ENCODE results near the gene IFT122.

The IFT122 gene

GRCh38 chr3:129522953-129523352 lies 82.9 kb downstream of the IFT122 start:
- no peak for DNase-seq

- no peak for DNase-seq
Measured at GRCh38 chr3:129524081-129524480, 84.1 kb downstream of the IFT122 start.

- DNase-seq = no peak
Measured at GRCh38 chr3:129525341-129525968, 85.4 kb downstream of the IFT122 start.

GRCh38 chr3:129526121-129526900 lies 86.3 kb downstream of the IFT122 start:
- no peak for DNase-seq

- no peak for DNase-seq
Measured at GRCh38 chr3:129527262-129527661, 87.2 kb downstream of the IFT122 start.

GRCh38 chr3:129528589-129529100 lies 88.6 kb downstream of the IFT122 start, which contains the start of gene RHO:
RHO (plus strand) TSS chr3:129528639; CDS start chr3:129528734, 95 bp downstream.
- DNase-seq = no peak

- DNase-seq = no peak
Measured at GRCh38 chr3:129529436-129530210, 89.6 kb downstream of the IFT122 start.

GRCh38 chr3:129530251-129530791 lies 90.3 kb downstream of the IFT122 start:
- no peak for DNase-seq

- no peak for DNase-seq
Measured at GRCh38 chr3:129530821-129531220, 90.8 kb downstream of the IFT122 start.

GRCh38 chr3:129531699-129532098 lies 91.7 kb downstream of the IFT122 start:
- DNase-seq = no peak

GRCh38 chr3:129532261-129532660 lies 92.2 kb downstream of the IFT122 start:
- DNase-seq = no peak

GRCh38 chr3:129533406-129533805 lies 93.4 kb downstream of the IFT122 start:
- DNase-seq = no peak

- DNase-seq = no peak
Measured at GRCh38 chr3:129534428-129535027, 94.5 kb downstream of the IFT122 start.

GRCh38 chr3:129535075-129535474 lies 95.1 kb downstream of the IFT122 start:
- no peak for DNase-seq

- no peak for DNase-seq
Measured at GRCh38 chr3:129536374-129536667, 96.3 kb downstream of the IFT122 start.

- DNase-seq = no peak
Measured at GRCh38 chr3:129536804-129537203, 96.8 kb downstream of the IFT122 start.

GRCh38 chr3:129539206-129539605 lies 99.2 kb downstream of the IFT122 start:
- no peak for DNase-seq

GRCh38 chr3:129540776-129541516 lies 100.9 kb downstream of the IFT122 start:
- DNase-seq = no peak

- no peak for DNase-seq
Measured at GRCh38 chr3:129542747-129543146, 102.7 kb downstream of the IFT122 start.

GRCh38 chr3:129543156-129543790 lies 103.2 kb downstream of the IFT122 start, which contains the start of gene H1-8:
H1-8 (plus strand) TSS chr3:129543175; CDS start chr3:129543219, 44 bp downstream.
- DNase-seq = no peak

- DNase-seq = no peak
Measured at GRCh38 chr3:129543999-129544398, 104.0 kb downstream of the IFT122 start.

Data from T-helper 9 cell (primary cell).